CD4-positive, alpha-beta T cell treated with Interleukin-17A for 4 hours (primary cell): Measurements from ENCODE around the gene ZFAND3.
"Not testable (repeated sequence)": the region's sequence is repeated elsewhere in the genome, so short reads cannot be mapped to it uniquely, and the experiment has no call there.

Experiments used
- DNase-seq: peaks from one replicate; pipeline ENCODE4 v3.0.0-alpha.2; 2020; ENCODE audit warnings: mixed read lengths

Gene ZFAND3

GRCh38 chr6:38016824-38017223 lies 197.3 kb downstream of the ZFAND3 start:
- no peak for DNase-seq

GRCh38 chr6:38018755-38019165 lies 199.2 kb downstream of the ZFAND3 start:
- DNase-seq = no peak

- DNase-seq = no peak
These were observed 201.1 kb downstream of the ZFAND3 start for GRCh38 chr6:38020593-38020992.

- DNase-seq = no peak
These were observed 201.5 kb downstream of the ZFAND3 start for GRCh38 chr6:38021029-38021428.

GRCh38 chr6:38021571-38021970 lies 202.0 kb downstream of the ZFAND3 start:
- no peak for DNase-seq

- DNase-seq = no peak
These were observed 203.2 kb downstream of the ZFAND3 start for GRCh38 chr6:38022688-38023087.

- DNase-seq = no peak
These were observed 205.4 kb downstream of the ZFAND3 start for GRCh38 chr6:38024908-38025307.

- DNase-seq = no peak
These were observed 205.9 kb downstream of the ZFAND3 start for GRCh38 chr6:38025451-38025850.

- no peak for DNase-seq
These were observed 208.3 kb downstream of the ZFAND3 start for GRCh38 chr6:38027685-38028373.

- no peak for DNase-seq
These were observed 210.9 kb downstream of the ZFAND3 start for GRCh38 chr6:38030380-38030779.

GRCh38 chr6:38032797-38033196 lies 213.3 kb downstream of the ZFAND3 start:
- DNase-seq = no peak

GRCh38 chr6:38033442-38033982 lies 214.0 kb downstream of the ZFAND3 start:
- no peak for DNase-seq

GRCh38 chr6:38034274-38034914 lies 214.9 kb downstream of the ZFAND3 start:
- DNase-seq = no peak

- DNase-seq = no peak
These were observed 216.0 kb downstream of the ZFAND3 start for GRCh38 chr6:38035478-38035877.

GRCh38 chr6:38039502-38039901 lies 220.0 kb downstream of the ZFAND3 start:
- no peak for DNase-seq

- no peak for DNase-seq
These were observed 220.7 kb downstream of the ZFAND3 start for GRCh38 chr6:38040254-38040653.

GRCh38 chr6:38043259-38043753 lies 223.8 kb downstream of the ZFAND3 start:
- DNase-seq = no peak

- no peak for DNase-seq
These were observed 226.3 kb downstream of the ZFAND3 start for GRCh38 chr6:38045701-38046305.

- no peak for DNase-seq
These were observed 228.0 kb downstream of the ZFAND3 start for GRCh38 chr6:38047562-38047961.

GRCh38 chr6:38049861-38050397 lies 230.4 kb downstream of the ZFAND3 start:
- not testable (repeated sequence) for DNase-seq

- no peak for DNase-seq
These were observed 232.4 kb downstream of the ZFAND3 start for GRCh38 chr6:38051819-38052434.

GRCh38 chr6:38054527-38055202 lies 235.1 kb downstream of the ZFAND3 start:
- DNase-seq = no peak
